ENCODE results near the gene MGAT5.
A peak's percentile ranks its signal among the peaks of the same experiment; 100 is the strongest.

MGAT5 gene

DNA sequence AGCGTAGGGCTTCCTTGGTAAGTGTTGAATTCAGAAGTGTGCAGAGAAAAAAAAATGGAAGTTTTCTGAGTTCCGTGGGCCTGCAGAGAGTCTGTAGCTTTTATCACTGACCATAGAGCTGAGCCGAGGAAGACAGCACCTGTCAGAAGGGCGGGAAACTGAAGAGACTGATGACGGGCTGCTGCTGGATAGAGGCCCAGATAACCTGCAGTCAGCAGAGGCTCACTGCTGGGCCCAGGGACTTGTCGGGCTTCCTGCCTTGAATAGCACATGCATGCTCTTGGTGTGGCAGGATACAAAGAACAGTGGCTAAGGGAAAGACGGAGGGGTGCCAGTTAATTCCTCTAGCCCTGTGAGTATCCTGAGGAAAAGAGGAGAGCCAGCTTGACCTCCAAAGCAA, 166.4 kb downstream of the MGAT5 start:
- Histone ChIP-seq H4K91ac (ENCODE audit: low read depth, low read length, poor library complexity) (no peak overlapping the region), H3K27ac (replicated peaks; ENCODE audit: low read length) (no peak overlapping the region), H3K4me2 (ENCODE audit: insufficient read depth, low read length, poor library complexity, severe bottlenecking) (no peak overlapping the region), H3K9me3 (replicated peaks in 1 of 2; ENCODE audit: control insufficient read depth in 2 of 2, insufficient read depth in 1 of 2, low read depth in 1 of 2, low read length in 2 of 2) (no peaks in the 10 kb centered on the region), H3K36me3 (replicated peaks in 1 of 2; ENCODE audit: control insufficient read depth in 2 of 2, insufficient read depth in 2 of 2, low read length in 2 of 2) (peaks cover 0 to 26% of the 10 kb centered on the region in 2 donors), H3K27me3 (ENCODE audit: control insufficient read depth in 3 of 3, insufficient read depth in 3 of 3, low read depth in 1 of 3, low read length in 3 of 3) (no peaks in the 10 kb centered on the region), H4K8ac (ENCODE audit: low read depth, low read length) (no peak overlapping the region), H3K18ac (ENCODE audit: low read length) (peak overlapping the region; percentile 35), H3K4me3 (ENCODE audit: low read length in 2 of 2) (no peak overlapping the region), H2BK12ac (ENCODE audit: low read length) (no peak overlapping the region), H2AK5ac (ENCODE audit: low read depth, low read length) (no peak overlapping the region), H3K23ac (ENCODE audit: low read depth, low read length, poor library complexity) (no peak overlapping the region), H3K79me1 (ENCODE audit: low read depth, low read length) (no peaks in the 10 kb centered on the region), H3K4ac (ENCODE audit: low read length) (no peak overlapping the region), H3K14ac (ENCODE audit: low read length) (no peak overlapping the region), H3K4me1 (ENCODE audit: control insufficient read depth in 2 of 2, insufficient read depth in 1 of 2, low read depth in 1 of 2, low read length in 2 of 2) (no peaks in the 10 kb centered on the region), H2BK120ac (ENCODE audit: low read depth, low read length) (no peak overlapping the region), H3K9ac (ENCODE audit: low read depth, low read length, poor library complexity) (no peak overlapping the region), H2AFZ (ENCODE audit: low read length) (no peak overlapping the region), H2BK15ac (ENCODE audit: low read length) (no peak overlapping the region), H2BK5ac (ENCODE audit: low read length) (no peak overlapping the region)
- DNase-seq (ENCODE audit: low spot score) = no peak
- WGBS, 2 donors (ENCODE audit: extremely low coverage in 2 of 2, insufficient read length in 2 of 2, insufficient replicate concordance in 1 of 2) = no CpG with 5 or more reads among the region's 7 CpGs

DNA sequence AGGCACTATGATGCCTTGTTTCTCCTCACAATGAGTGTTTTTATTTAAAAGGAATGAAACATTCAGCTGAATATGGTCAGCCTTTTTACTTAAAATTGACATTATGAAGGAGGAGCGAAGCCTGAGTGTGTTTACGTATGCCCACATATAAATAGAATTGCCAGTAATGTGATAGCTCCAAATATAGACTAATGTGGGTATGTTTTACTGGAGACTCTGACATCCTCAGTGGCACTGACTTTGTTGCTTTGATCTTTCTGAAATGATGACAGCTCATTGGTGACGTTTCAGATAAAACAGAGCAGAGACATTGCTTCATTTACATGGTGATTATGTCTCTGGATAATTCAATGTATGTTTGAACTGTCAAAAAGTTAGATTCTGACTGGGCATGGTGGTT, 167.0 kb downstream of the MGAT5 start:
- Histone ChIP-seq H3K36me3 (replicated peaks in 1 of 2; ENCODE audit: control insufficient read depth in 2 of 2, insufficient read depth in 2 of 2, low read length in 2 of 2) (peaks cover 0 to 26% of the 10 kb centered on the region in 2 donors), H4K91ac (ENCODE audit: low read depth, low read length, poor library complexity) (no peak overlapping the region), H3K9ac (ENCODE audit: low read depth, low read length, poor library complexity) (no peak overlapping the region), H3K4ac (ENCODE audit: low read length) (no peak overlapping the region), H2BK12ac (ENCODE audit: low read length) (no peak overlapping the region), H3K9me3 (replicated peaks in 1 of 2; ENCODE audit: control insufficient read depth in 2 of 2, insufficient read depth in 1 of 2, low read depth in 1 of 2, low read length in 2 of 2) (no peaks in the 10 kb centered on the region), H3K79me1 (ENCODE audit: low read depth, low read length) (no peaks in the 10 kb centered on the region), H3K27me3 (ENCODE audit: control insufficient read depth in 3 of 3, insufficient read depth in 3 of 3, low read depth in 1 of 3, low read length in 3 of 3) (no peaks in the 10 kb centered on the region), H3K4me1 (ENCODE audit: control insufficient read depth in 2 of 2, insufficient read depth in 1 of 2, low read depth in 1 of 2, low read length in 2 of 2) (no peaks in the 10 kb centered on the region), H2AFZ (ENCODE audit: low read length) (no peak overlapping the region), H2BK120ac (ENCODE audit: low read depth, low read length) (no peak overlapping the region), H3K4me2 (ENCODE audit: insufficient read depth, low read length, poor library complexity, severe bottlenecking) (no peak overlapping the region), H4K8ac (ENCODE audit: low read depth, low read length) (no peak overlapping the region), H3K23ac (ENCODE audit: low read depth, low read length, poor library complexity) (no peak overlapping the region), H3K14ac (ENCODE audit: low read length) (no peak overlapping the region), H3K18ac (ENCODE audit: low read length) (no peak overlapping the region), H3K27ac (replicated peaks; ENCODE audit: low read length) (no peak overlapping the region), H3K4me3 (ENCODE audit: low read length in 2 of 2) (no peak overlapping the region), H2BK5ac (ENCODE audit: low read length) (no peak overlapping the region), H2BK15ac (ENCODE audit: low read length) (no peak overlapping the region), H2AK5ac (ENCODE audit: low read depth, low read length) (no peak overlapping the region)
- no CpG with 5 or more reads among the region's 3 CpGs for WGBS, 2 donors (ENCODE audit: extremely low coverage in 2 of 2, insufficient read length in 2 of 2, insufficient replicate concordance in 1 of 2)
- no peak for DNase-seq (ENCODE audit: low spot score)

DNA sequence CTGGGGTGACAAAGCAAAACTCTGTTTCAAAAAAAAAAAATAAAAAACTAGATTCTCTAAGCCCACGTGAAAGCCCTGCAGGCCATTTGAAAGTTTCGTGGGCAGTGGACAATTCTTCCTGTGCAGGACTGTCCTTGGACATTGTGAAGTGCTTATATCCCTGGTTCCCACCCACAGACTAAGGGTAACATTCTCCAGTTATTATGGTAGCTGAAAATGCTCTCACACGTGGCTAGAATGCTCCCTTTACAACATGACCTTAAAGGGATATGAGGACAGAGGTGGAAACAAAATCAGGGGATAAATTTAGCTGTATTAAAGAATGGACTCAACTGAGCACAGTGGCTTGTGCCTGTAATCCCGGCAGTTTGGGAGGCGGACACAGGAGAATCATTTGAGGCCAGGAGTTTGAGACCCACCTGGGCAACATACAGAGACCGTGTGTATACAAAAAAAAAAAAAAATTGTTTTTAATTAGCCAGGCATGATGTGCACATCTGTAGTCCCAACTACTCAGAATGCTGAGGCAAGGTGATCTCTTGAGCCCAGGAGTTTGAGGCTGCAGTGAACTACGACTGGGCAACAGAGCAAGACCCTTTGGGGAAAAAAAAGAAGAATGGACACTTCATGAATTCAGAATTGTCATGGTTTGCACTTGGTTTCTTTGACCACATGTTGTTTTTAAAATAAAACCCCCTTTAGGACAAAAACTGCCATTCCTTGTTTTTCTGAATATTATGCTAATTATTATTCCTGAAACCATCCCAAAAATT, 167.9 kb downstream of the MGAT5 start:
- Histone ChIP-seq H3K14ac (ENCODE audit: low read length) (no peak overlapping the region), H3K4me3 (ENCODE audit: low read length in 2 of 2) (no peak overlapping the region), H4K8ac (ENCODE audit: low read depth, low read length) (no peak overlapping the region), H2AK5ac (ENCODE audit: low read depth, low read length) (no peak overlapping the region), H3K36me3 (replicated peaks in 1 of 2; ENCODE audit: control insufficient read depth in 2 of 2, insufficient read depth in 2 of 2, low read length in 2 of 2) (peaks cover 0 to 31% of the 10 kb centered on the region in 2 donors), H3K4me2 (ENCODE audit: insufficient read depth, low read length, poor library complexity, severe bottlenecking) (no peak overlapping the region), H3K9me3 (replicated peaks in 1 of 2; ENCODE audit: control insufficient read depth in 2 of 2, insufficient read depth in 1 of 2, low read depth in 1 of 2, low read length in 2 of 2) (no peaks in the 10 kb centered on the region), H2BK5ac (ENCODE audit: low read length) (no peak overlapping the region), H4K91ac (ENCODE audit: low read depth, low read length, poor library complexity) (no peak overlapping the region), H3K9ac (ENCODE audit: low read depth, low read length, poor library complexity) (no peak overlapping the region), H3K23ac (ENCODE audit: low read depth, low read length, poor library complexity) (no peak overlapping the region), H3K27ac (replicated peaks; ENCODE audit: low read length) (no peak overlapping the region), H2BK15ac (ENCODE audit: low read length) (no peak overlapping the region), H2BK12ac (ENCODE audit: low read length) (no peak overlapping the region), H3K4me1 (ENCODE audit: control insufficient read depth in 2 of 2, insufficient read depth in 1 of 2, low read depth in 1 of 2, low read length in 2 of 2) (no peaks in the 10 kb centered on the region), H3K27me3 (ENCODE audit: control insufficient read depth in 3 of 3, insufficient read depth in 3 of 3, low read depth in 1 of 3, low read length in 3 of 3) (no peaks in the 10 kb centered on the region), H3K4ac (ENCODE audit: low read length) (no peak overlapping the region), H3K18ac (ENCODE audit: low read length) (no peak overlapping the region), H2AFZ (ENCODE audit: low read length) (no peak overlapping the region), H3K79me1 (ENCODE audit: low read depth, low read length) (no peaks in the 10 kb centered on the region), H2BK120ac (ENCODE audit: low read depth, low read length) (no peak overlapping the region)
- no CpG with 5 or more reads among the region's 7 CpGs for WGBS, 2 donors (ENCODE audit: extremely low coverage in 2 of 2, insufficient read length in 2 of 2, insufficient replicate concordance in 1 of 2)
- DNase-seq (ENCODE audit: low spot score) = no peak

DNA sequence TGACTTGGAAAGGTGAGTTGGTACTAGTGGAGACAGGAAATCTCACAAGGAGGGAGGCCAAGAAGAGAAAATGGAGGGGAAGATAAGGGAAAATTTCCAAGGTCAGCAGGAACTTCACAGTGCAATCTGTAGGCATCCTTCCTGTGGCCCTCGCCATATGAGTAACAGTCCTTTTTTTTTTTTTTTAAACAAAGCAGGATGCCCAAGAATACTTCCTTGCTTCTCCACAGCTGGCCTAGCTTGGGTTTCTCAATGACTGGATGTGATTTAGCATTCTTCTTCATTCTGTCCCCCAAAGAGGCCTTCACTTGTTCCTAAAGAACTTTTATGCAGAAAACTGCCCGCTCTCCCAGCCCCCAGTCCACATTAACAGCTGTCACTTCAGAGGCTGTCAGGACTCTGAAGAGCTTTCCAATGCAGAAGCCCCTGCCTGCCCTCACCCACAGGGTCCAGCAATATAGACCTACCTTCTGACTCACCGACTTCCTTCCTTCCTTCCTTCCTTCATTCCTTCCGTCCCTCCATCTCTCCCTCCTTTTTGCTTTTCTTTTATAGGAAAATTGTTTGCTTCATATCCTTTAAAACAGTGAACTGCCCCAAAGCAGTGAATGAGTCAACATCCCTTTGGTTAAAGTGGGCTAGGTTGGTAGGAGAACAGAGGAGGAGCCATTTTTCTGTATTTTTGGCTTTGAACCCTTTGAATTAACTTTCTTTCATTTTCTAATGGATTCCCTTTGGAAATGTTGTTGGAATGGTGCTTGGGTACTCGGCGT, 172.0 kb downstream of the MGAT5 start:
- Histone ChIP-seq H3K79me1 (ENCODE audit: low read depth, low read length) (no peaks in the 10 kb centered on the region), H2AFZ (ENCODE audit: low read length) (no peak overlapping the region), H3K14ac (ENCODE audit: low read length) (no peak overlapping the region), H2AK5ac (ENCODE audit: low read depth, low read length) (no peak overlapping the region), H3K23ac (ENCODE audit: low read depth, low read length, poor library complexity) (no peak overlapping the region), H3K4me2 (ENCODE audit: insufficient read depth, low read length, poor library complexity, severe bottlenecking) (no peak overlapping the region), H3K27ac (replicated peaks; ENCODE audit: low read length) (no peak overlapping the region), H3K4ac (ENCODE audit: low read length) (no peak overlapping the region), H4K91ac (ENCODE audit: low read depth, low read length, poor library complexity) (no peak overlapping the region), H3K9ac (ENCODE audit: low read depth, low read length, poor library complexity) (no peak overlapping the region), H3K36me3 (replicated peaks in 1 of 2; ENCODE audit: control insufficient read depth in 2 of 2, insufficient read depth in 2 of 2, low read length in 2 of 2) (peaks cover 2 to 48% of the 10 kb centered on the region in 2 donors), H3K27me3 (ENCODE audit: control insufficient read depth in 3 of 3, insufficient read depth in 3 of 3, low read depth in 1 of 3, low read length in 3 of 3) (no peaks in the 10 kb centered on the region), H3K9me3 (replicated peaks in 1 of 2; ENCODE audit: control insufficient read depth in 2 of 2, insufficient read depth in 1 of 2, low read depth in 1 of 2, low read length in 2 of 2) (no peaks in the 10 kb centered on the region), H2BK12ac (ENCODE audit: low read length) (no peak overlapping the region), H3K4me3 (ENCODE audit: low read length in 2 of 2) (no peak overlapping the region), H2BK15ac (ENCODE audit: low read length) (no peak overlapping the region), H3K4me1 (ENCODE audit: control insufficient read depth in 2 of 2, insufficient read depth in 1 of 2, low read depth in 1 of 2, low read length in 2 of 2) (peaks cover 0 to 3% of the 10 kb centered on the region in 2 donors), H3K18ac (ENCODE audit: low read length) (no peak overlapping the region), H2BK120ac (ENCODE audit: low read depth, low read length) (no peak overlapping the region), H2BK5ac (ENCODE audit: low read length) (no peak overlapping the region), H4K8ac (ENCODE audit: low read depth, low read length) (no peak overlapping the region)
- 100% methylated on average over 1 to 2 of the region's 6 CpGs for WGBS, 2 donors (ENCODE audit: extremely low coverage in 2 of 2, insufficient read length in 2 of 2, insufficient replicate concordance in 1 of 2)
- DNase-seq (ENCODE audit: low spot score) = no peak
